HCT116 (cell line): ENCODE results near the gene TRPM8.

Experiments
- EGR1 ChIP-seq: IDR thresholded peaks from 2 replicates; pipeline ENCODE4 v1.6.1; 2012; ENCODE audit warnings: low read depth
- EZH2phosphoT487 ChIP-seq: fragments of 200-600 bp; IDR thresholded peaks from 2 replicates; pipeline ENCODE4 v1.6.1; 2018; ENCODE audit warnings: antibody characterized with exemption, borderline replicate concordance
- FOSL1 ChIP-seq: IDR thresholded peaks from 2 replicates; pipeline ENCODE4 v1.6.1; 2012; ENCODE audit warnings: low read depth
- POLR2A ChIP-seq: IDR thresholded peaks from 2 replicates; pipeline ENCODE4 v1.7.0; 2011; ENCODE audit warnings: borderline replicate concordance; ENCODE audit not compliant: insufficient read depth, insufficient read length; ENCODE audit errors: extremely low read depth
- POLR2AphosphoS5 ChIP-seq: IDR thresholded peaks from 2 replicates; pipeline ENCODE4 v1.6.1; 2011; ENCODE audit warnings: mild to moderate bottlenecking, low read depth, low read length, moderate library complexity
- RAD21 ChIP-seq: IDR thresholded peaks from 2 replicates; pipeline ENCODE4 v1.6.1; 2012; ENCODE audit warnings: low read depth, mild to moderate bottlenecking
- TF ChIP-seq, protein P1 (sequence below), 3 experiments: fragments of 200-600 bp in 1 of 3; sonication (generic) in 1 of 3; IDR thresholded peaks in 2 of 3; conservative IDR thresholded peaks in 1 of 3; 2 replicates each; pipeline ENCODE4 v1.5.1; 2012 to 2017; ENCODE audit warnings: low read depth in 2 of 3, low read length in 2 of 3, antibody characterized with exemption in 1 of 3, borderline replicate concordance in 1 of 3, control low read depth in 1 of 3, mild to moderate bottlenecking in 1 of 3, mixed read lengths in 1 of 3, mixed run types in 1 of 3, moderate library complexity in 1 of 3; ENCODE audit not compliant: insufficient read depth in 1 of 3
- TF ChIP-seq, protein P2 (sequence below): IDR thresholded peaks from 2 replicates; pipeline ENCODE4 v1.6.1; 2012; ENCODE audit warnings: low read depth

DNA sequence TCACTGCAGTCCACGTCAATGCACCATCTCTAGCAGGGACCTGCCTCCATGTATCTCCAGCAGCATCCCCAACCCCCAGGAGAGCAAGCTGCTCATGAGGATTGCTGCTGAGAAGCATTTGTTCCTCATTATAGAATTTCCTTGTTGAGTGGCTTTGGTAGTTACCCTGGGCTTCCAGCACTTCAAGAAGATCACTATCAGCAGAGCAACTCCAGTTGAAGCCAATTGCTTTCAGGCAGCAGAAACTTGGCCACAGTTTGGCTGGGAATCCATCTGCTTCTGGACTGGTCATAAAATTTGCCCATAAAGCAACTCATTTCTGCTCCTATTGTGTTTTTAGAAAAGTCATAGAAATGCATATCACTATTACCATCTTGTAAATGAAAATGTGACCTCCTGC, 17.4 kb downstream of the TRPM8 start:
- TF ChIP-seq, protein P1, sequence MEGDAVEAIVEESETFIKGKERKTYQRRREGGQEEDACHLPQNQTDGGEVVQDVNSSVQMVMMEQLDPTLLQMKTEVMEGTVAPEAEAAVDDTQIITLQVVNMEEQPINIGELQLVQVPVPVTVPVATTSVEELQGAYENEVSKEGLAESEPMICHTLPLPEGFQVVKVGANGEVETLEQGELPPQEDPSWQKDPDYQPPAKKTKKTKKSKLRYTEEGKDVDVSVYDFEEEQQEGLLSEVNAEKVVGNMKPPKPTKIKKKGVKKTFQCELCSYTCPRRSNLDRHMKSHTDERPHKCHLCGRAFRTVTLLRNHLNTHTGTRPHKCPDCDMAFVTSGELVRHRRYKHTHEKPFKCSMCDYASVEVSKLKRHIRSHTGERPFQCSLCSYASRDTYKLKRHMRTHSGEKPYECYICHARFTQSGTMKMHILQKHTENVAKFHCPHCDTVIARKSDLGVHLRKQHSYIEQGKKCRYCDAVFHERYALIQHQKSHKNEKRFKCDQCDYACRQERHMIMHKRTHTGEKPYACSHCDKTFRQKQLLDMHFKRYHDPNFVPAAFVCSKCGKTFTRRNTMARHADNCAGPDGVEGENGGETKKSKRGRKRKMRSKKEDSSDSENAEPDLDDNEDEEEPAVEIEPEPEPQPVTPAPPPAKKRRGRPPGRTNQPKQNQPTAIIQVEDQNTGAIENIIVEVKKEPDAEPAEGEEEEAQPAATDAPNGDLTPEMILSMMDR (IDR thresholded peaks at IDR 0.05 in 2 of 3, conservative IDR thresholded peaks at IDR 0.05 in 1 of 3; ENCODE audit: borderline replicate concordance in 1 of 3, insufficient read depth in 1 of 3, low read depth in 2 of 3, low read length in 2 of 3), result no peak
- TF ChIP-seq EGR1 (no peak), POLR2AphosphoS5 (no peak), POLR2A (no peak), RAD21 (no peak), FOSL1 (no peak), EZH2phosphoT487 (no peak)
- TF ChIP-seq, protein P2, sequence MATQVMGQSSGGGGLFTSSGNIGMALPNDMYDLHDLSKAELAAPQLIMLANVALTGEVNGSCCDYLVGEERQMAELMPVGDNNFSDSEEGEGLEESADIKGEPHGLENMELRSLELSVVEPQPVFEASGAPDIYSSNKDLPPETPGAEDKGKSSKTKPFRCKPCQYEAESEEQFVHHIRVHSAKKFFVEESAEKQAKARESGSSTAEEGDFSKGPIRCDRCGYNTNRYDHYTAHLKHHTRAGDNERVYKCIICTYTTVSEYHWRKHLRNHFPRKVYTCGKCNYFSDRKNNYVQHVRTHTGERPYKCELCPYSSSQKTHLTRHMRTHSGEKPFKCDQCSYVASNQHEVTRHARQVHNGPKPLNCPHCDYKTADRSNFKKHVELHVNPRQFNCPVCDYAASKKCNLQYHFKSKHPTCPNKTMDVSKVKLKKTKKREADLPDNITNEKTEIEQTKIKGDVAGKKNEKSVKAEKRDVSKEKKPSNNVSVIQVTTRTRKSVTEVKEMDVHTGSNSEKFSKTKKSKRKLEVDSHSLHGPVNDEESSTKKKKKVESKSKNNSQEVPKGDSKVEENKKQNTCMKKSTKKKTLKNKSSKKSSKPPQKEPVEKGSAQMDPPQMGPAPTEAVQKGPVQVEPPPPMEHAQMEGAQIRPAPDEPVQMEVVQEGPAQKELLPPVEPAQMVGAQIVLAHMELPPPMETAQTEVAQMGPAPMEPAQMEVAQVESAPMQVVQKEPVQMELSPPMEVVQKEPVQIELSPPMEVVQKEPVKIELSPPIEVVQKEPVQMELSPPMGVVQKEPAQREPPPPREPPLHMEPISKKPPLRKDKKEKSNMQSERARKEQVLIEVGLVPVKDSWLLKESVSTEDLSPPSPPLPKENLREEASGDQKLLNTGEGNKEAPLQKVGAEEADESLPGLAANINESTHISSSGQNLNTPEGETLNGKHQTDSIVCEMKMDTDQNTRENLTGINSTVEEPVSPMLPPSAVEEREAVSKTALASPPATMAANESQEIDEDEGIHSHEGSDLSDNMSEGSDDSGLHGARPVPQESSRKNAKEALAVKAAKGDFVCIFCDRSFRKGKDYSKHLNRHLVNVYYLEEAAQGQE, result no peak
